ENCODE measurements around the gene LRFN4.

The LRFN4 gene

DNA sequence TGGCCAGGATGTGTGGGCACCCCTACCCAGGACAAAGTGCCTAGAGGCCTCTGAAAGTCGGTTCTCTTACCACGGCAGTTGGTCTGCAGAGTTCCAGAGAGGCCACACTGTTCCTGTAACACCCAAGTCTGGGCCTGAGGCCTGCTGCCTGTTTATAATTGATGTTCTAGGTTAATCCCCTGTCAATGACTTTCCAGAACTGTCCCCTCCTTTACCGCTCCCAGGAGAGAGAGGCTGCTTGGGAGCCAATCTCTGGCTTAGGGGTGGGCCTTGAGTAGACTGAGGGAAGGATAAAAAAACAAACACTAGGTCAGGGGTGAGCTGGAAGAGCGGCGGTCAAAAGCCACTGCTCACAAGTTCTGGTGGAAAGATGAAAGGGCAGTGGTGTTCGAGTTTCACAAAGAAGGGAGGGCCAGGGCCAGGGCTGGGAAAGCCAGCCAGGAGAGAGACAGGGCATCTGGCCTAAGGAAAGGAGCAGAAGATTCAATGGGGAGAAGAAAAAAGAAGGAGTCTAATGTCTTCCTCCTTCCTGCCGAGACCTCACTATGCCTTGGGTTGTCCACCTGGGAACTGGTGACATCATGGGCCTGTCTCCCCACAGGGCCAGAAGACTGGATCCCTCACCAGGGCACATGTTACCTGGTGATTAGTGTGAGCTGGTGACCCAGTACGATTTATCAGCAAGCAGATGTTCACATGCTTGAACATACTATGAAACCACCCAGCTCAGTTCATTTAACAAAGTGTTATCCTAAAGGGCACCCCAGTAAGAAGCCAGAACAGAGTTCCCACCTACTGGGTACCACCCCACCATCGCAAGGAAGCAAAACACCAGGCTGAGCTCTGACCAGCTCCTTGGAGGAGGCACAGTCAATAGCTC is 51.1 kb downstream of the LRFN4 start:
- H3K27me3 ChIP-seq (ENCODE audit: control insufficient read depth, insufficient read depth, low read length): no peaks in the 10 kb centered on the region
- H3K36me3 ChIP-seq (ENCODE audit: control insufficient read depth, insufficient read depth, low read length): no peaks in the 10 kb centered on the region
- H3K9me3 ChIP-seq (ENCODE audit: control insufficient read depth, insufficient read depth, low read length): no peaks in the 10 kb centered on the region

DNA sequence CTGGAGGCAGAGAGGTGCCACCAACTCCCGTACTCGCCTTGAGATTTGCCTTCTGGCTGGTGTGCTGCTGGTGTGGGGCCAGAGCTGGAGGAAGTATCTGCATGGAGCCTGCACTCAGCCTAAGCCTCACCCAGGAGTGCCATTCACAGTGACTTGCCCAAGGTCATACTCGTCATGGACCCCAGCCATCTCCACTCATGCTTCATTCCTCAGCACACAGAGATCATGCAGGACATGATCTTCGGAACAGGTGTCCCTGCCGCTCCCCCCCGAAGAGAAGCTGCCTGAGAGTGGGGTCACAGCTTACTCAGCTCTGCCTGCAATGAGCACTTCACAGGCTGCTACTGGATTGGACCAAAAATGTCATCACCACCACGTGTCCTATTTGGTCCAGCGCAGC is 52.3 kb downstream of the LRFN4 start:
- Histone ChIP-seq H3K36me3 (ENCODE audit: control insufficient read depth, insufficient read depth, low read length) (no peaks in the 10 kb centered on the region), H3K9me3 (ENCODE audit: control insufficient read depth, insufficient read depth, low read length) (no peaks in the 10 kb centered on the region), H3K4me1 (ENCODE audit: control insufficient read depth, insufficient read depth, low read length) (peaks cover 28% of the 10 kb centered on the region), H3K27me3 (ENCODE audit: control insufficient read depth, insufficient read depth, low read length) (no peaks in the 10 kb centered on the region), H3K9ac (ENCODE audit: low read depth, low read length) (no peak overlapping the region), H3K4me3 (ENCODE audit: low read depth, low read length) (no peak overlapping the region)

More for the DNA sequence above, 51.1 kb downstream of the LRFN4 start:
- no peak overlapping the region for H3K9ac ChIP-seq (ENCODE audit: low read depth, low read length)
- H3K4me1 ChIP-seq (ENCODE audit: control insufficient read depth, insufficient read depth, low read length): peaks cover 28% of the 10 kb centered on the region
- H3K4me3 ChIP-seq (ENCODE audit: low read depth, low read length): no peak overlapping the region

DNA sequence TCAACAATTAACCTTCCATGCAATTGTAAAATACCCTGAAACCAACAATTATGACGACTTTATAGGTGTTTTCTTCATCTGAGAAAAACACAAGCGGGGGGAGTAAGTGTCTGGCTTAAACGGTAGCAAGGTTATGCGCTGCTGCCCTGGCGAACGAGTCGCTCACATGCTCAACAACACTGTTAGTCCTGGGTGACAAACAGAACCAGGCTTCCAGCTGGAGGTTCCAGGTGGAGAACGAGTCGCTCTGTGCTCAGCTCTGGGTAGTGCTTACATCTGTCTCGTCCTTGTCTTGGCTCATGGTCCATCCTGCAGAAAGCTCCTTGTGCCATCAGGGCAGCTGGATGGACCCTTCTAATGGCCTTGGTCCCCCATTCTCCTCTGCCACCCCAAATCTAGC is 53.2 kb downstream of the LRFN4 start:
- no peaks in the 10 kb centered on the region for H3K36me3 ChIP-seq (ENCODE audit: control insufficient read depth, insufficient read depth, low read length)
- no peak overlapping the region for H3K9ac ChIP-seq (ENCODE audit: low read depth, low read length)
- H3K9me3 ChIP-seq (ENCODE audit: control insufficient read depth, insufficient read depth, low read length): no peaks in the 10 kb centered on the region
- no peaks in the 10 kb centered on the region for H3K27me3 ChIP-seq (ENCODE audit: control insufficient read depth, insufficient read depth, low read length)
- peaks cover 25% of the 10 kb centered on the region for H3K4me1 ChIP-seq (ENCODE audit: control insufficient read depth, insufficient read depth, low read length)
- no peak overlapping the region for H3K4me3 ChIP-seq (ENCODE audit: low read depth, low read length)
